G401 (cell line): ENCODE measurements around the gene TBL1X. TPM values are rescaled to one million over a fixed set of nuclear protein-coding genes. Genes with fewer than 3 reads are reported as not detected.
"Not testable (repeated sequence)": the region's sequence is repeated elsewhere in the genome, so short reads cannot be mapped to it uniquely, and the experiment has no call there.

Experiments
- DNase-seq: peaks from one replicate; pipeline ENCODE4 v3.0.0-alpha.2; 2015; ENCODE audit warnings: low spot score
- in situ Hi-C: cut with HindIII; loops from 2 replicates; pipeline ENCODE4 v1.10.0; 2016; ENCODE audit warnings: low sequenced_read_pairs, mixed read lengths
- total RNA-seq: library from RNA; depleted of rRNA; stranded (reverse); fragments of >200 nt; shearing (Covaris generic); gene quantifications from 2 replicates; pipeline ENCODE4 v1.2.3, GENCODE V29; 2014

The TBL1X gene
- total RNA-seq, 1 experiment from 2014 or later: 7.6 TPM

DNA sequence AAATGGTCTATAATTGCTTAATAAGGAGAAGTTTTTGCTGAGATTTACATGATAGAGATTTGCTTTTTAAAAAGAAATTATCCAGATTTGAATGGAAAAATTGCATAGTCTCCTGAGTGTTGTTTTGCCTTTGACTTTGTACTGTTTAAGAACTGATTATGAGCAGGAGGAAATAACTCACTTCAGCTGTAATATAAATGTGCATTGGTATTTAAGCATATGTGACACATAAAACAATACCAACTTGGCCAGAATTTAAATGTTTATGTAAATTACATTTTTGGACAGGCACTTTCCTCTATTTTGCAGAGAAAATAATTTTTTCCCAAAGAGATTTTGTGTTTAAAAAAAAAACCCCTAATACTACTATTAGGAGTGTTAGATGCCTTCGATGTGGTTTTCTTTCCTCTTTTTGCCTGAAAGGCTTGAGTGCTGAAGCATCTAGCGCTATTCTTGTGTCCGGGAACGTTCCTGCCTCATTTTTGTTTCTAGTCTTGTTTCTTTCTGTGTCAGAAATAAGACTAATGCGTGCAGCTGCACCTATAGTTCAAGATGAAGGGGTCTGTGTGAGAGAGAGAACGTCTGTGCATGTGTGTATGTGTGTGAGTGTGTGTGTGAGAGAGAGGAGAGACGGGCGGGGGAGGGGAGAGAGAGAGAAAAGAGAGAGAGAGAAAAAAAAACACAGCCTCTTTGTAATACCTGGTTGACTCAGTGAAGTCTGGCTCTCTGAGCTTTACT lies 60.8 kb downstream of the TBL1X start:
- in situ Hi-C loops: no loop called here

GRCh38 chrX:9526965-9527364 lies 62.1 kb downstream of the TBL1X start:
- DNase-seq: no peak
- in situ Hi-C loops: no loop called here

More for the DNA sequence above, 60.8 kb downstream of the TBL1X start:
- DNase-seq: peak; percentile 53

- no peak for DNase-seq
- in situ Hi-C loops: no loop called here
Measured at GRCh38 chrX:9528498-9528897, 63.6 kb downstream of the TBL1X start.

- no peak for DNase-seq
- in situ Hi-C loops: no loop called here
Measured at GRCh38 chrX:9529223-9529622, 64.4 kb downstream of the TBL1X start.

GRCh38 chrX:9530848-9531274 lies 66.0 kb downstream of the TBL1X start:
- in situ Hi-C loops: no loop called here
- DNase-seq: peak; percentile 85

- in situ Hi-C loops: no loop called here
- no peak for DNase-seq
Measured at GRCh38 chrX:9532349-9532748, 67.5 kb downstream of the TBL1X start.

DNA sequence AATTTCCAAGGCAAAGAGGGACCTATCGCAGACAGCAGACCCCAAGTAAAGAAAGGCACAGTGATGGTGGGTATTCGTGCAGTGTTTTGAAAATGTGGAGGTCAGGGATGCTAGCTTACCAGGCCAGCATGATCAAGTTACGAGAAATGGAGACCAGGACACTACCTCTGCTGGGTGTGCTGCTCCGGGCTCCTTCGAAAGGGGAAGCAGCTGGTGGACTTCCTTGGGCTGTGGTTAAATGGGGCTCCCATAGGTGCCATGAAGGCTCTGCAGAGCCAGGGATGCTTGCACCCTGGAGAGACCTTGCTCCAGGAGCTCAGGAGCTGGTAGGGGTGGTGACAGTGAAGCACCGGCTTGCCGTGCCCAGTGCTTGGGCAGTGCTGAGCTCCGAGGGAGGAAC lies 68.8 kb downstream of the TBL1X start:
- in situ Hi-C loops: no loop called here
- DNase-seq: no peak

- in situ Hi-C loops: no loop called here
- no peak for DNase-seq
Measured at GRCh38 chrX:9534686-9535085, 69.8 kb downstream of the TBL1X start.

DNA sequence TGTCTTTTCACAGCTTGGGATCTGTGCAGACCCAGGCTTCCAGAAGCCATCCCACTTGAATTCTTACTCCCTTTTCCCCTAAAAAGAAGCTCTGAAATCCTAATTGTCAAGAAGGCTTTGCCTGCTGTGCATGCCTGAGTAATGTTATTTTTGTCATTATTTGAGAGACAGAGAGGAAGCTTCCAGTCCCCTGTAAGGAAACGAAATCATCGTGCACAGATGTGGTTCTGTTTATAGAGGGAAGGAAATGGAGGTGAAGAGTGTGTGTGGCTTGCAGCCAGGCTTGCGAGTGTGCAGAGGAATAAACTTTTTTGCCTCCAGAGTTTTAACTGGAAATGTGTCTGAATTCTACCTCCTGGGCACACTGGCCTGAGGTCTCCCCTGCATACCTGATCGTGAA lies 70.2 kb downstream of the TBL1X start:
- in situ Hi-C loops: no loop called here
- no peak for DNase-seq

GRCh38 chrX:9536156-9536555 lies 71.3 kb downstream of the TBL1X start:
- in situ Hi-C loops, DNase-seq: not testable (repeated sequence)

GRCh38 chrX:9537781-9538180 lies 72.9 kb downstream of the TBL1X start:
- DNase-seq: no peak
- in situ Hi-C loops: no loop called here

DNA sequence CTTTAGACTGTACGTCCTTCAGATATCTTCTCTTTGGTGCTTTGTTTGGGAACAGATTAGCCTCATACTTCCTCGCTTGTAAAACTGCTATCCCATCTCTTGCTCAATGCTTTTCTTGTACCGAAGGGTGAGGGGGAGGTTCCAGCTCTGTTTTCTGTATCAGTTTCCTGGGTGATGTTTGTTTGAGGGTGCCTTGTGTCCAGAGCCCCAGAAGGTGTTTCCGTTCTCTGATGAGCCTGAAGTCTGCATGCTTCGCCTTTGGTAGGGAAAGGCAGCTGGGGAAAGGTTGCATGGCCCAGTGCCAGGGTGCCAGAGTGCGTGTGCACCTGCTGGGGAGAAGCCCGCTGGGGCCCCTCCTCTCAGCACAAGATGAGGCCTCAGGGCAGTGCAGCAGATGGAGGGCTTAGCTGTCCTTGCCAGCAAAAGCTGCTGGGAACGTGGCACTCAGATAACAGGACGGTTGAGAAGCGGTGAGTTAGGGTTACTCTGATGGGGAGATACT lies 73.7 kb downstream of the TBL1X start:
- in situ Hi-C loops: no loop called here
- peak; percentile 80 for DNase-seq

GRCh38 chrX:9539605-9540387 lies 74.9 kb downstream of the TBL1X start:
- in situ Hi-C loops: no loop called here
- DNase-seq: no peak

GRCh38 chrX:9542106-9542760 lies 77.4 kb downstream of the TBL1X start:
- no peak for DNase-seq
- in situ Hi-C loops: no loop called here

DNA sequence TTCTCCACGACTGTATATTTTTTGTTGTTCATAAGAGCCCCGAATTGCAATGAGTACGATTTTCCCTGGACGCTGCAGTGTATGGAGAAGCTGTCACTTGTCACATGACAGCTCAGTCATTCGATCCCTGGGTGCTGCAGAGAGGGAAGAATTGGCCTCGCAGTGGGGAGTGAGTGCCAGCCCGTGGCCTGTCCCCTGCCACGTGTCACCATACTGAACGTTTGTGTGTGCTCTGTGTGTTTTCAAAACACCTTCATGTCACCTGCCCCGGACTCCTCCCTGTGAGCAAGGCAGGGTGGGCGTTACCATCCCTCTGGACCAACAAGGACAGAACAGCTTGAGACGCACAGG lies 77.9 kb downstream of the TBL1X start:
- no peak for DNase-seq
- in situ Hi-C loops: no loop called here

GRCh38 chrX:9555354-9555753 lies 90.5 kb downstream of the TBL1X start:
- no peak for DNase-seq
- in situ Hi-C loops: no loop called here

- no peak for DNase-seq
- in situ Hi-C loops: no loop called here
Measured at GRCh38 chrX:9557091-9557490, 92.2 kb downstream of the TBL1X start.

- no peak for DNase-seq
- in situ Hi-C loops: no loop called here
Measured at GRCh38 chrX:9557521-9557920, 92.7 kb downstream of the TBL1X start.

DNA sequence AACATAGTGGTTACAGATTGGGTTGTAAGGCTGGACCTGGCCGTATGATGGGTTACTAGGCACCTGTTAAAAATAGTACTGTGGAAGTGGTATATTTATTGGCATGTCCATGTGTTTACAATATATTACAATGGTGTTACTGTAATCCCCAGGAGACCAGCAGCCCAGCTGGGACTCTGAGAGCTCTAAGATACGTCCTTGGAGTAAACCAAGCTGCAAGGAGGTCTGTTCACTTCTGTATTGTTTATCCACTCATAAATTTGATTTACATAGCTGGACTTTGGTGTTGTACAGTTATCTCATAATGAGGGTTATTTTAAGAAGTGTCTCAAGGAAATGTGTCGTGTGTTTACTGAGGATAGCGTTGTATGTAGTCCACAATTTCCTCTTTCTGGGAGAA lies 93.8 kb downstream of the TBL1X start:
- in situ Hi-C loops: no loop called here
- DNase-seq: no peak

DNA sequence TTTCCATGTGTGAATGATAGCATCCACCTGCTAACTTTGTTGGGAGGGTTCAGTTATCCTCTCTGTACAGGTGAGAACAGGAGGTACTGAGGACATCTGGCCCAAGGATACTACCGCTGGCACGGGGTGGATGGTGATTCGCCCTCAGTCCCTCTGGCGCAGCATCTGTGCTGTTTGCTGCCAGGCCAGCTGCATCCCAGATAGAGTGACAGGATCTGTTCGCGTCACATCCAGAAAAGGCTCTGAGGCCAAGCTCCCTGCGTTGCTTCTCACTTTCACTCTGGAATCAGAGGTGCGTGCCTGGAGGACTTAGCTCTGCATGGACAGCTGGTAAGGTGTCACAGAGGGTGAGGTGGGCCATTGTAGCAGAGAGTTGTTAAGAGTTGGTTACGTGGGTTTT lies 95.4 kb downstream of the TBL1X start:
- in situ Hi-C loops: no loop called here

More for the DNA sequence above, 95.4 kb downstream of the TBL1X start:
- DNase-seq: no peak
